Activated naive CD8-positive, alpha-beta T cell (primary cell): Measurements from ENCODE around the gene PLCE1.

Experiments
- H3K27ac Mint-ChIP-seq: one replicate; pipeline ENCODE4 v1.8.0; 2021; ENCODE audit warnings: mixed read lengths
- H3K27me3 Mint-ChIP-seq: one replicate; pipeline ENCODE4 v1.8.0; 2021; ENCODE audit warnings: mixed read lengths
- H3K36me3 Mint-ChIP-seq: one replicate; pipeline ENCODE4 v1.8.0; 2021; ENCODE audit warnings: mixed read lengths
- H3K4me1 Mint-ChIP-seq: one replicate; pipeline ENCODE4 v1.8.0; 2021; ENCODE audit warnings: low read depth, mixed read lengths
- H3K4me3 Mint-ChIP-seq: one replicate; pipeline ENCODE4 v1.8.0; 2021; ENCODE audit warnings: mild to moderate bottlenecking, mixed read lengths
- H3K9me3 Mint-ChIP-seq: one replicate; pipeline ENCODE4 v1.8.0; 2021; ENCODE audit warnings: low read depth, mixed read lengths

PLCE1 gene

DNA sequence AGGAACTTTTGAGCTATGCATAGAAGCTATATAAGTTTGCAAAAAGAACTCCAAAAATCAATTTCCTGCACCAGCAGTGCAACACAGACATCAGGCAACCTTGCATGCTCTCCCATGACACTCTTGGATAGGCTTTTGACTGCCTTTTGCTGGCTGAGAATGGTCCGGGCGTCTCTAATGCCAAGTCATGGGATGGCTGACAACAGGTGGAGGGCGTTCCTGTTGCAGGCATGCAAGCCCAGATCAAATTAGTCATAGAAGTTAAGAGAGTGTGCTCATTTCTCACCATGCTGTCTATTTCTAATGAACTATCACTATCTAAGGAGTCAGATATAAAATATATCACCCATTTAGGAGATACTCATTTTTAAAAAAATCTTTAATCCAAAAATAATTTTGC, 8.4 kb downstream of the PLCE1 start:
- no peaks in the 10 kb centered on the region for H3K36me3 Mint-ChIP-seq
- no peaks in the 10 kb centered on the region for H3K4me1 Mint-ChIP-seq
- no peak overlapping the region for H3K4me3 Mint-ChIP-seq
- no peak overlapping the region for H3K27ac Mint-ChIP-seq
- peaks cover 15% of the 10 kb centered on the region for H3K27me3 Mint-ChIP-seq
- no peaks in the 10 kb centered on the region for H3K9me3 Mint-ChIP-seq

DNA sequence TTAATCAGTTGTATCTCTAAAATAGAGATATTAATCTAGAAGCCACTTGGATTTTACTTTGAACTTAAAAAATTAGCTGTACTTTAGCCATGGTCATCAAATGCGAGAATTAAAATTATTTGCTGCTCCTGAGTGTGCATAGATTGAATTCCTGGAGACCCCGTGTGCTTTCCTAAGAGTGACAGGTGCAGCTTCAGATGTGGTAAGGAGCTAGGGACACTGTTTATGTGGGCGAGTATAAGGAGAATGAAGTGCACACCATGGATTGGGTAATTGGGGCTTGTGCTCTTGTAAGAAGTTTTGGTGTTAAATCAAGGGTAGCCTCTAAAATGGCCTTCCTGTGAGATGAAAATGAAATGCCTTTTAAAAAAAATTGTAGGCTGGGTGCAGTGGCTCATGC, 9.8 kb downstream of the PLCE1 start:
- Mint-ChIP-seq H3K27ac (no peak overlapping the region), H3K9me3 (no peaks in the 10 kb centered on the region), H3K4me3 (no peak overlapping the region), H3K27me3 (peaks cover 8% of the 10 kb centered on the region), H3K4me1 (no peaks in the 10 kb centered on the region), H3K36me3 (no peaks in the 10 kb centered on the region)

DNA sequence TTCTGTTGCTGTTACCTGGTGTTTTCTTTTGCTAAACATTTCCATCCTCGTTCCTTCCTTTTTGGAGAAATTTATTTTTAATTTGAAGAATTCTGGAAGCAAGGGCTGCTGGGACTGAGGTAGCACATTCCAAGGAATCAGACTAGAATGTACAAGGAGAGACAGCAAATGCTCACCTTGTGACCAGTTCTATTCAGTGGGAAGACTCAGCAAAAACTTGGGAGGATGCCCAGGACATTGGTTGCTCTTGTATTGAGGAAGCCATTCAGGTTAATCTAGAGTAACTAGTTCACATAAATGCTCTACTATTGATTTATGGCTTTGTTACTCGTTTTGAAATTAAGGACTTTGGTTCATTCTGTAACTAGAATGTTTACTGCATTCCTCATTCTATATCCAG, 11.3 kb downstream of the PLCE1 start:
- Mint-ChIP-seq H3K27me3 (peaks cover 10% of the 10 kb centered on the region), H3K27ac (no peak overlapping the region), H3K36me3 (no peaks in the 10 kb centered on the region), H3K4me1 (no peaks in the 10 kb centered on the region), H3K4me3 (no peak overlapping the region), H3K9me3 (no peaks in the 10 kb centered on the region)

DNA sequence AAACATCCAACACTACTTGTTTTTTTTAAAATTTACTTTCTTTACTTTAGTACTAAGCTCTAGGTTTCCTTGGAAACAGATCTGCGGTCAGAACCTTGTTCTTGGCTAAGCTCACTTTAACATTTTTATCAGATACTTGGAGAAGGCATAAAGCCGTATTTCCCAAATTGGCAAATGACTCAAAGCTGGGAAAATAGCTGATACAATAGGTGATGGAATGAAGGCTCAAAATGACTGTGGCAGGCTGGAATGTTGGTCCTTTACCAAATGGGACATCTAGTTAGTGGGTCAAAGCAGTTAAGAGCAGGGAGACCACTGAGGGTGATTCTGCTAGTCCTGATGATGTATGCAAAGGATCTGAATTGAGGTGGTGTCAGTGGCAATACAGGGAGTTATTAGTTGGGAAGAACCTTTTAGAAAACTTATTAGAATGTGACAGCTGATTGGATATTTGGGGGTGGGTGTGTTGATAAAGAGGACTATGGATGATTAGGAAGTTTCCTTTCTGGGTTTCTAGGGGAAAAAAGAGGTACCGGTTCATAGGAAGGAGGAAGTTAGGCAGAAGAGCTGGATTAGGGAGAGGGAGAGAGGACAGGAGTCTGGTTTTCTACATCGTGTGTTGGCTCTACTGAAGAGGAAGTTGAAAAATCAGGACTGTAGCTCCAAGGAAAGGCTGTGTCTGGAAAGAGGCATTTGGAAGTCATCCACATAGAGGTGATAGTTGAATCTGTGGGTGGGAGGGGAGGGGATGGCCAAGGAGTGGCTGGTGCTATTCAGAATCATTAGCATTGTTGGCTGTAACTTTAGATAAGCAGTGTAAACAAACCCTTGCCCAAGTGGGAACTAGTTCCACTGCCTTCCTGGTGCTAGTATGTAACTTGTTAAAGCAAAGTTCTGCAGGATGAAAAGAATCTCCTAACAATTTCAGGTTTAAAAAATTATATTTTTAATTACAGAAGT, 13.1 kb downstream of the PLCE1 start:
- H3K27ac Mint-ChIP-seq = no peak overlapping the region
- no peaks in the 10 kb centered on the region for H3K4me1 Mint-ChIP-seq
- H3K27me3 Mint-ChIP-seq = peaks cover 6% of the 10 kb centered on the region
- no peaks in the 10 kb centered on the region for H3K36me3 Mint-ChIP-seq
- no peaks in the 10 kb centered on the region for H3K9me3 Mint-ChIP-seq
- no peak overlapping the region for H3K4me3 Mint-ChIP-seq

DNA sequence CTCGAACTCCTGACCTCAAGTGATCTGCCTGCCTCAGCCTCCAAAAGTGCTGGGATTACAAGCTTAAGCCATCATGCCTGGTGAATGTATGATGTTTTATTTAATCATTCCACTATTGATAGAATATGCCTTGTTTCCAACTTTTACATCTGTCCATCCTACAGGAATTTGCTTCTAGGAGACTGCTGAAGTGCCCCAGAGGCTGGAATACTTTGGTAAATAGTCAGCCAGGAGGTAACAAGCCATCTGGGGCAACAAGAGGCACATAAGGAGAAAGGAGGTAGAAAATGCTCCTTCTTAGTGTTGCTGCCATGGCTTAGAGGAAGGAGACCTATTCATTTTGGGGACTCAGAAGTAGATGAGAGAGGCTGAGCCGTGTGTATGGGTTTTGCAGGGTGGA, 14.8 kb downstream of the PLCE1 start:
- no peaks in the 10 kb centered on the region for H3K4me1 Mint-ChIP-seq
- peaks cover 8% of the 10 kb centered on the region for H3K27me3 Mint-ChIP-seq
- H3K4me3 Mint-ChIP-seq = no peak overlapping the region
- H3K36me3 Mint-ChIP-seq = no peaks in the 10 kb centered on the region
- no peaks in the 10 kb centered on the region for H3K9me3 Mint-ChIP-seq
- H3K27ac Mint-ChIP-seq = no peak overlapping the region

DNA sequence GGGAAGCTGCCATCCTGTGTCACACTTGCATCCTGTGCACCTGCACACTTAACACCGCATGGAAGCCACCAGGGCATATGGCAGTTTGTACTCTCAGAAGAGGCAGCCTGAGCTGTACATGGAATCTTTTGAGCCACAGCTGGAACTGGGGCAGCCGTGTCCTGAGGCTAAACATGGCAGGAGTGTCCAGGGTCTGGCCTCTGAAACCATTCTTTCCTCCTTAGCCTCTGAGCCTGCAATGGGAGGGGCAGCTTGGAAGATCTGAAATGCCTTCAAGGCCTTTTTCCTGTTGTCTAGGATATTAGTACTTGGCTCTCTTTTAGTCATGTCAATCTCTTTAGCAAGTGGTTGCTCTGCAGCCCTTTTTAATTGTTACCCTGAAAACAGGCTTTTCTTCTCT, 16.4 kb downstream of the PLCE1 start:
- Mint-ChIP-seq H3K27me3 (peaks cover 9% of the 10 kb centered on the region), H3K9me3 (no peaks in the 10 kb centered on the region), H3K4me3 (no peak overlapping the region), H3K36me3 (no peaks in the 10 kb centered on the region), H3K27ac (no peak overlapping the region), H3K4me1 (no peaks in the 10 kb centered on the region)

DNA sequence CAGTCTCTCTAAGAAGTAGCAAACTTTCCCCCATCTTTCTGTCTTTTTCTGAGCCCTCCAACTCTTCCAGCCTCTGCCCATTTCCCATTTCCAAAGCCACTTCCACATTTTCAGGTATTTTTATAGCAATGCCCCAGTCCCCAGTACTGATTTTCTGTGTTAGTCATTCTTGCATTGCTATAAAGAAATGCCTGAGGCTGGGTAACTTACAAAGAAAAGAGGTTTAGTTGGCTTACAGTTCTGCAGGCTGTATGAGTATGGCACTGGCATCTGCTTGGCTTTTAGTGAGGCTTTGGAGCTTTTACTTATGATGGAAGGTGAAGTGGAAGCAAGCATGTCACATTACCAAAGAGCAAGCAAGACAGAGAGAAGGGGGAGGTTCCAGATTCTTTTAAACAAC, 17.2 kb downstream of the PLCE1 start:
- H3K9me3 Mint-ChIP-seq = no peaks in the 10 kb centered on the region
- H3K27ac Mint-ChIP-seq = no peak overlapping the region
- no peaks in the 10 kb centered on the region for H3K4me1 Mint-ChIP-seq
- peaks cover 9% of the 10 kb centered on the region for H3K27me3 Mint-ChIP-seq
- no peaks in the 10 kb centered on the region for H3K36me3 Mint-ChIP-seq
- H3K4me3 Mint-ChIP-seq = no peak overlapping the region

DNA sequence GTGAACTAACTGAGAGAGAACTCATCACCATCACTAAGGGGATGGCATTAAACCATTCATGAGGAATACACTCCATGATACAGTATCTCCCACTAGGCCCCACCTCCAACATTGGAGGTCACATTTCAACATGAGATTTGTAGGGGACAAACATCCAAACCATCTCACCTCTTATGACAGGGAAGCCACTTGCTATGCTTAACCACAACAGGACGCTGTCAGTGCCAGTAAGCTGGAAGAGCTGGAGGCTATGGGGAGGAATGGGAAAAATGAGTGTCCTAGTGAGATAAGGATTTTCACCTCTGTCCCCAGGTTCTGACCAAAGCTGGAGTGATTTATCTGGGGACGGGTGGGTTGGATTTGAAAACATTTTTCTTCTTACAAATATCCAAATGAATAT, 17.6 kb downstream of the PLCE1 start:
- Mint-ChIP-seq H3K4me3 (no peak overlapping the region), H3K27me3 (peaks cover 9% of the 10 kb centered on the region), H3K27ac (no peak overlapping the region), H3K36me3 (no peaks in the 10 kb centered on the region), H3K4me1 (no peaks in the 10 kb centered on the region), H3K9me3 (no peaks in the 10 kb centered on the region)

DNA sequence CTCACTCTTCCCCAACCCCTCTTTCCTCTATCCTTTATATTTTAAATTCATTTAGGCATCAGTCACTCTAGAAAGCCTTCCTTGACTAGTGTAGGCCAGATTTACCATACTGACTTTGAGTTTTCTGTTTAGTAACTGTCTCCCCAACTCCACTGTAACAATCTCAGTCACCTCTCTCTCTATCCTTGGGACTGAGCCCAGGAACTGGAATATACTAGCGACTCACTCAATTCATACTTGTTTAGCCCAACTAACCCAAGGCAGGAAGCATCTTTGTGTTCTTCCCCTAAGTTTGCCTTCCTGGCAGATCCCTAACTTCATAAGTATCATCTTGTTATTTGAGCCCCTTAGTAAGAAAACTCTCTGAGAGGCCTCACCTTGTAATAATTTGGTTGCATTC, 19.1 kb downstream of the PLCE1 start:
- Mint-ChIP-seq H3K27ac (no peak overlapping the region), H3K4me3 (no peak overlapping the region), H3K27me3 (peaks cover 5% of the 10 kb centered on the region), H3K36me3 (no peaks in the 10 kb centered on the region), H3K4me1 (no peaks in the 10 kb centered on the region), H3K9me3 (no peaks in the 10 kb centered on the region)

DNA sequence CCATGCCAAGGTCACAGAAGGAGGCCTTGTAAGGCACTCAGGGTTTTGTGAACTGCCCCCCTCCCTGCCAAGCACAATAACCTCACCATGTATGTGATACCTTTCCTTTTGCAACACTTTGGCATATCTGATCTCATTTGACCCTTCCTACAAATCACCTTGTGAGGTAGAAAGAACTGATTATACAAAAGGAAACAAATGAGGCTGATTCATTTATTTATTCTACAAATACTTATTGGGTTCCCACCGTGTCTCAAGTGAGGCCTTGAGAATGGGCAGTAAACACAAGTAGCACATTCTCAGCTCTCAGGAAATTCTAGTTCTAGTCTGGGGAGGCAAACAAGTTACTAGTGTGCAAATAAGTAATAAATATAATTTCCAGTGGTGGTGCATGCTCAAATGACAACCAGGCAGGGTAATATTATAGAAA, 19.6 kb downstream of the PLCE1 start:
- Mint-ChIP-seq H3K9me3 (no peaks in the 10 kb centered on the region), H3K27me3 (peaks cover 6% of the 10 kb centered on the region), H3K27ac (no peak overlapping the region), H3K4me1 (no peaks in the 10 kb centered on the region), H3K36me3 (no peaks in the 10 kb centered on the region), H3K4me3 (no peak overlapping the region)

DNA sequence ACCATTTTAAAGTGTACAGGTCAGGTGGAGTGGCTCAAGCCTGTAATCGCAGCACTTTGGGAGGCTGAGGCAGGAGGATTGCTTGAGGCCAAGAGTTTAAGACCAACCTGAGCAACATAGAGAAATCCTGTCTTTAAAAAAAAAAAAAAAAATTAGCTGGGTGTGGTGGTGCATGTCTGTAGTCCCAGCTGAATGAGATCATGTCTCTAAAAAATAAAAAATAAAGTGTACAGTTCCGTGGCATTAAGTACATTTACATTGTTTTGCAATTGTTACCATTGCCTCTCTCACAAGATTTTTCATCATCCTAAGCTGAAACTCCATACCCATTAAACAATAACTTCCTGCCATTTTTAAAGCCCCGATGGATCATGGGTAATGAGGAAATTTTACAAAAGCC, 20.6 kb downstream of the PLCE1 start:
- H3K9me3 Mint-ChIP-seq = no peaks in the 10 kb centered on the region
- no peak overlapping the region for H3K27ac Mint-ChIP-seq
- H3K4me1 Mint-ChIP-seq = no peaks in the 10 kb centered on the region
- H3K4me3 Mint-ChIP-seq = no peak overlapping the region
- no peaks in the 10 kb centered on the region for H3K36me3 Mint-ChIP-seq
- H3K27me3 Mint-ChIP-seq = peaks cover 5% of the 10 kb centered on the region

DNA sequence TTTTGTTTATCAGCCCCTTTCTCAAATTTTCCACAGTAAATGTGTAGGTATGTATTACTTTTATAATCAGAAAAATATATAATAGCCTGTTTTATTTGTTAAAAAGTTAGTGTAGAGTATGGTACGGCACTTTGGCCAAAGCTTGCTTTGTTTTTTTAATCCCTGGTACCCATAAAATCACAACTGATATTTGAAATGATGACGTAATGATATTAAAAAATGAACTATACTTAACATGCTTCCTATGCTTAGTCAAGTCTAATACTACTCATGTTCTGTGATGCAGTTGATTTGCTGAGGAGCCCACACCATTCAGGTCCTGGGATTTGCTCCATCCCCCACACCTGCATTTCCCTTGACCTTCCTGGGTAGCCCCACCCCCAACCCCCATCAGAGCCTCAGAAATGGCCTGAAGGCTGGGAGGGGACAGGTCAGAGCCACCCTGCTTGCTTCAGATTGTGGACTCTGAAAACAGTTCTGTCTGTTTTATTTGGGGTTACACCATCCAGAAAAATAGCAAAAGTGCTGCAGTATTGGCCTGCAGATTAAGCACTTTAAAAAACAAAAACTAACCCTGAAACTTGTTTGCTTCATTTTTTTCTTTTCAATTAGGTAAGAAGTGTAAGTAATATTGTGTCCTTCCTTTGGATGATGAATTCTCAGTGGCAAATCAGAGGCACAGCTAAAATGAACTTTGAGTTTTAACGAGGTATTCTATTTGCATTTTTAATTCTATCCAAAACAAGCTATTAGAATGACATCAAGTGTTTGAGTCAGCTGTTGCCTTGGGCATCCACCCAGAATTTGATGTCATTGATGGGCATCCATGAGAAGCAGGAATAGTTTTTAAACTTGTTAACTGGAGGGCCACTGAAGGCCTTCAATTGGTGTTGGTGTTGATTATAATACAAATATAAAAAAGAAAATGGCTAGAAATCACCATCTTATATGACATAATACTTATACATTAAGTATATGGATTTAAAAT, 23.3 kb downstream of the PLCE1 start:
- H3K27me3 Mint-ChIP-seq = peaks cover 7% of the 10 kb centered on the region
- H3K27ac Mint-ChIP-seq = no peak overlapping the region
- no peak overlapping the region for H3K4me3 Mint-ChIP-seq
- H3K36me3 Mint-ChIP-seq = no peaks in the 10 kb centered on the region
- no peaks in the 10 kb centered on the region for H3K4me1 Mint-ChIP-seq
- no peaks in the 10 kb centered on the region for H3K9me3 Mint-ChIP-seq

DNA sequence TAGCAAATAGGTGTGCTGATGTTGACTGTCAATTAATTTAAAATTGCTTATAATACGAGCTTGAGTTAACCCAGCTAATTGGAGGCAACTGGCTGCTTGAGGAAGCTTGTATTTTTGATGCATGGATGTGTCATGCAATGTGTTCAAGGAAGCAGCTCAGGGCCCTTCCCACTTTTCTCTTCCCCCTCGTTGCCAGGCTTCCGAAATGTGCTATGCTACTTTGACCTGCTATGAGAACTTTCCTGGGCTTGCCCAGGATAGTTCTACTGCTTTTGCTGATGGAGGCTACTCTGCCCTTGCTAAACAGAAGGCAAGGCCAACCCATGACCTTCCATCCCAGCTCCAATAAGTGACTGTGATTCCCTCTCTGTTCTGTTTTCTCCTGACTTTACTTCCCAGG, 24.4 kb downstream of the PLCE1 start:
- Mint-ChIP-seq H3K27ac (no peak overlapping the region), H3K27me3 (peaks cover 9% of the 10 kb centered on the region), H3K4me3 (no peak overlapping the region), H3K4me1 (no peaks in the 10 kb centered on the region), H3K9me3 (no peaks in the 10 kb centered on the region), H3K36me3 (no peaks in the 10 kb centered on the region)

DNA sequence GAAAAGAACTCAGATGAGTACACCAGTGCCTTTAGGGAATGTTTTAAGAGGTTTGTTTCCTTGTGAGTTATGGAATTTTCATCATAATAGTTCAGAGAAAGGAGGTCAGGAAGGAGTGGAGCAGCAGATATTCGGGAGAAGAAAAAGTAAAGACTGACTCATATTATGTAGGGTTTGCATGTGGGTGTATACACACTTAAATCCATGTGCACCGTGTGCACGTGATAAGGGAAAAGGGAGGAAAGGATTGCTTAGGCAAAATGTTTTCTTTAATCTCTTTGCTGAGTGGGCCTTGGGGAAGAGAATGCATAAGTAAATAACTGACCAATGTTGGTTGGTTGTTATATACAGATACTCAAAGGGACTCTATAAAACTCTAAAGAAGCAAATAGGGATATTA, 30.2 kb downstream of the PLCE1 start:
- Mint-ChIP-seq H3K27ac (no peak overlapping the region), H3K4me3 (no peak overlapping the region), H3K36me3 (peaks cover 9% of the 10 kb centered on the region), H3K27me3 (peaks cover 12% of the 10 kb centered on the region), H3K9me3 (peaks cover 23% of the 10 kb centered on the region), H3K4me1 (no peaks in the 10 kb centered on the region)

DNA sequence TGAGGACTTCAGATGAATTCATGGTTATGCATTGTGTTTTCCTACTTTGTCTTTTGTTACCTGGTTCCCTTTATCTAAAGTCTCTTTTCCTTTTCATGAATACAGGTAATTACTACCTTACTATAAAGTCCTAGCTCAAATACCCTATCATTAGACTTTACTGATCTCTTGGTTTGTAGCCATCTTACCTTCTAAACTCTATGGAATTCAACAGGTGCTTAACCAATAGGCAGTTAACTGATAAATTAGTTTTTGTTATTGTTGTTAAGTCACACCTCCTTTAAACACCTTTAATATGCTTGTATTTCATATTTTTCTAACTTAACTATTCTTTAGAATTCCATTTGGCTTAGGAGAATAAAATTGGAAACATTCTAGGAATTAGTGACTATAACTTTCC, 30.7 kb downstream of the PLCE1 start:
- no peak overlapping the region for H3K27ac Mint-ChIP-seq
- no peak overlapping the region for H3K4me3 Mint-ChIP-seq
- H3K9me3 Mint-ChIP-seq = peaks cover 27% of the 10 kb centered on the region
- H3K36me3 Mint-ChIP-seq = peaks cover 9% of the 10 kb centered on the region
- H3K4me1 Mint-ChIP-seq = no peaks in the 10 kb centered on the region
- peaks cover 12% of the 10 kb centered on the region for H3K27me3 Mint-ChIP-seq
